K562 (cell line): ENCODE measurements around the gene ANKRD65.

ENCODE experiments used
- FOXM1 ChIP-seq, 2 experiments: fragments of 450-650 bp in 1 of 2; sonication (generic) in 1 of 2; formaldehyde crosslinking in 1 of 2; IDR thresholded peaks; 2 replicates each; pipeline versions ENCODE4 v1.6.1 to v1.9.0; 2017 to 2022; ENCODE audit warnings: low read depth in 2 of 2, mild to moderate bottlenecking in 2 of 2, missing genetic modification reagents in 1 of 2, moderate library complexity in 1 of 2
- HDAC2 ChIP-seq: fragments of 450-650 bp; IDR thresholded peaks from 2 replicates; pipeline ENCODE4 v1.6.1; 2016; ENCODE audit warnings: mild to moderate bottlenecking
- HEY1 ChIP-seq: fragments of 250-450 bp; sonication (Bioruptor Pico); IDR thresholded peaks from 2 replicates; pipeline ENCODE4 v1.5.0; 2020; ENCODE audit warnings: mild to moderate bottlenecking, moderate library complexity, borderline replicate concordance
- NFATC3 ChIP-seq: fragments of 450-650 bp; IDR thresholded peaks from 2 replicates; pipeline ENCODE4 v1.6.1; 2017; ENCODE audit warnings: mild to moderate bottlenecking
- POLR2A ChIP-seq: fragments of 450-650 bp; conservative IDR thresholded peaks from 2 replicates; pipeline ENCODE4 v1.6.1; 2016
- TBP ChIP-seq: optimal IDR thresholded peaks from 2 replicates; pipeline ENCODE3; 2011; ENCODE audit warnings: low read depth, low read length, improper control_type of control experiment
- U2AF2 ChIP-seq: fragments of 200-400 bp; formaldehyde crosslinking; optimal IDR thresholded peaks from 2 replicates; pipeline ENCODE3; 2017; ENCODE audit warnings: low read depth, mild to moderate bottlenecking, low read length
- ZNF584 ChIP-seq: fragments of 200-800 bp; sonication (Bioruptor generic); IDR thresholded peaks from 2 replicates; pipeline ENCODE4 v1.6.1; 2016; ENCODE audit warnings: low read depth, mild to moderate bottlenecking, missing genetic modification characterization, missing compliant biosample characterization
- TF ChIP-seq, protein P1 (sequence below), 3 experiments: IDR thresholded peaks in 2 of 3; conservative IDR thresholded peaks in 1 of 3; 2 replicates each; pipeline ENCODE4 v1.5.1; 2011 to 2012; ENCODE audit warnings: low read length in 3 of 3, mild to moderate bottlenecking in 3 of 3, control low read depth in 2 of 3, improper control_type of control experiment in 1 of 3, inconsistent platforms in 1 of 3, low read depth in 1 of 3, mixed read lengths in 1 of 3, moderate library complexity in 1 of 3; ENCODE audit not compliant: insufficient read depth in 2 of 3
- TF ChIP-seq, protein P2 (sequence below): IDR thresholded peaks from 2 replicates; pipeline ENCODE4 v1.6.1; 2012; ENCODE audit warnings: low read depth, low read length, improper control_type of control experiment, borderline replicate concordance
- TF ChIP-seq, protein P3 (sequence below): fragments of 250-450 bp; sonication (Bioruptor Pico); IDR thresholded peaks from 2 replicates; pipeline ENCODE4 v1.8.0; 2021; ENCODE audit warnings: moderate library complexity, mild to moderate bottlenecking, inconsistent platforms
- TF ChIP-seq, protein P4 (sequence below): fragments of 250-450 bp; sonication (Bioruptor Pico); IDR thresholded peaks from 2 replicates; pipeline ENCODE4 v1.9.0; 2021; ENCODE audit warnings: mild to moderate bottlenecking

DNA sequence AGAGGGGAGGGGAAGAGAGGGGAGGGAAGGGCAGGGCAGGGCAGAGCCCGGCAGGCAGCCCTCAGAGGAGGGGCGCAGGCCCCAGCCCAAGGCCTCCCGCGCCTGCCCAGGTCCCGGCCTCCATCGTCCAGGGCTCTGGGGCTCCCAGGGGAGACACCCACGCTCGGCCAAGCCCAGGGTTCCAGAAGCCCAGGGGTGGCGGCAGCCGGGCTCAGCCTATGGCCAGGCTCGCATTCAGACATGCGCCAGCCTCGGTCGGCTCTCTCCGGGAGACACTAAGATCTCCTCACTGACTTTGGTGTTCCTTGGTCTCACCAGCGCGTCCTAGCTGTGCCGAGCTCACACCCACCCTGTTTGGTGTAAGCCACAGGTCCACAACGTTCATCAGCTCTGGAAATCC is 7.1 kb upstream of the ANKRD65 start:
- TF ChIP-seq, protein P1, sequence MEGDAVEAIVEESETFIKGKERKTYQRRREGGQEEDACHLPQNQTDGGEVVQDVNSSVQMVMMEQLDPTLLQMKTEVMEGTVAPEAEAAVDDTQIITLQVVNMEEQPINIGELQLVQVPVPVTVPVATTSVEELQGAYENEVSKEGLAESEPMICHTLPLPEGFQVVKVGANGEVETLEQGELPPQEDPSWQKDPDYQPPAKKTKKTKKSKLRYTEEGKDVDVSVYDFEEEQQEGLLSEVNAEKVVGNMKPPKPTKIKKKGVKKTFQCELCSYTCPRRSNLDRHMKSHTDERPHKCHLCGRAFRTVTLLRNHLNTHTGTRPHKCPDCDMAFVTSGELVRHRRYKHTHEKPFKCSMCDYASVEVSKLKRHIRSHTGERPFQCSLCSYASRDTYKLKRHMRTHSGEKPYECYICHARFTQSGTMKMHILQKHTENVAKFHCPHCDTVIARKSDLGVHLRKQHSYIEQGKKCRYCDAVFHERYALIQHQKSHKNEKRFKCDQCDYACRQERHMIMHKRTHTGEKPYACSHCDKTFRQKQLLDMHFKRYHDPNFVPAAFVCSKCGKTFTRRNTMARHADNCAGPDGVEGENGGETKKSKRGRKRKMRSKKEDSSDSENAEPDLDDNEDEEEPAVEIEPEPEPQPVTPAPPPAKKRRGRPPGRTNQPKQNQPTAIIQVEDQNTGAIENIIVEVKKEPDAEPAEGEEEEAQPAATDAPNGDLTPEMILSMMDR (IDR thresholded peaks at IDR 0.05 in 2 of 3, conservative IDR thresholded peaks at IDR 0.05 in 1 of 3; ENCODE audit: insufficient read depth in 2 of 3, low read depth in 1 of 3, low read length in 3 of 3) = no peak
- TF ChIP-seq, protein P2, sequence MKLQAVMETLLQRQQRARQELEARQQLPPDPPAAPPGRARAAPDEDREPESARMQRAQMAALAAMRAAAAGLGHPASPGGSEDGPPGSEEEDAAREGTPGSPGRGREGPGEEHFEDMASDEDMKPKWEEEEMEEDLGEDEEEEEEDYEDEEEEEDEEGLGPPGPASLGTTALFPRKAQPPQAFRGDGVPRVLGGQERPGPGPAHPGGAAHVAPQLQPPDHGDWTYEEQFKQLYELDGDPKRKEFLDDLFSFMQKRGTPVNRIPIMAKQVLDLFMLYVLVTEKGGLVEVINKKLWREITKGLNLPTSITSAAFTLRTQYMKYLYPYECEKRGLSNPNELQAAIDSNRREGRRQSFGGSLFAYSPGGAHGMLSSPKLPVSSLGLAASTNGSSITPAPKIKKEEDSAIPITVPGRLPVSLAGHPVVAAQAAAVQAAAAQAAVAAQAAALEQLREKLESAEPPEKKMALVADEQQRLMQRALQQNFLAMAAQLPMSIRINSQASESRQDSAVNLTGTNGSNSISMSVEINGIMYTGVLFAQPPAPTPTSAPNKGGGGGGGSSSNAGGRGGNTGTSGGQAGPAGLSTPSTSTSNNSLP = no peak
- TF ChIP-seq, protein P3, sequence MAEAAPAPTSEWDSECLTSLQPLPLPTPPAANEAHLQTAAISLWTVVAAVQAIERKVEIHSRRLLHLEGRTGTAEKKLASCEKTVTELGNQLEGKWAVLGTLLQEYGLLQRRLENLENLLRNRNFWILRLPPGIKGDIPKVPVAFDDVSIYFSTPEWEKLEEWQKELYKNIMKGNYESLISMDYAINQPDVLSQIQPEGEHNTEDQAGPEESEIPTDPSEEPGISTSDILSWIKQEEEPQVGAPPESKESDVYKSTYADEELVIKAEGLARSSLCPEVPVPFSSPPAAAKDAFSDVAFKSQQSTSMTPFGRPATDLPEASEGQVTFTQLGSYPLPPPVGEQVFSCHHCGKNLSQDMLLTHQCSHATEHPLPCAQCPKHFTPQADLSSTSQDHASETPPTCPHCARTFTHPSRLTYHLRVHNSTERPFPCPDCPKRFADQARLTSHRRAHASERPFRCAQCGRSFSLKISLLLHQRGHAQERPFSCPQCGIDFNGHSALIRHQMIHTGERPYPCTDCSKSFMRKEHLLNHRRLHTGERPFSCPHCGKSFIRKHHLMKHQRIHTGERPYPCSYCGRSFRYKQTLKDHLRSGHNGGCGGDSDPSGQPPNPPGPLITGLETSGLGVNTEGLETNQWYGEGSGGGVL (CRISPR knock-in tag) = no peak
- TF ChIP-seq POLR2A (no peak), HDAC2 (no peak), FOXM1 (IDR thresholded peaks at IDR 0.05; ENCODE audit: low read depth) (no peak), FOXM1 (CRISPR knock-in tag; IDR thresholded peaks at IDR 0.05; ENCODE audit: low read depth) (no peak), NFATC3 (no peak), TBP (no peak), U2AF2 (no peak), ZNF584 (CRISPR knock-in tag) (no peak), HEY1 (CRISPR knock-in tag) (no peak)
- TF ChIP-seq, protein P4, sequence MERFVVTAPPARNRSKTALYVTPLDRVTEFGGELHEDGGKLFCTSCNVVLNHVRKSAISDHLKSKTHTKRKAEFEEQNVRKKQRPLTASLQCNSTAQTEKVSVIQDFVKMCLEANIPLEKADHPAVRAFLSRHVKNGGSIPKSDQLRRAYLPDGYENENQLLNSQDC (CRISPR knock-in tag) = no peak
